AG04450 (cell line): ENCODE results near the gene CBX6. TPM values are rescaled to one million over a fixed set of nuclear protein-coding genes. Genes with fewer than 3 reads are reported as not detected.

Source experiments
- CTCF ChIA-PET: fragments of 300-600, 350-600 bp; formaldehyde crosslinking; extraction: SDS; loops from one replicate; lab custom pipeline; 2022; ENCODE audit warnings: antibody characterized with exemption, inconsistent platforms; lab: Charles Lee
- POLR2A ChIA-PET: fragments of 350-600 bp; formaldehyde crosslinking; extraction: SDS; loops from one replicate; lab custom pipeline; 2021; ENCODE audit warnings: antibody characterized with exemption, inconsistent platforms; lab: Yijun Ruan, JAX
- DNase-seq: peaks from one replicate; pipeline ENCODE4 v3.0.0-alpha.2; 2011; ENCODE audit warnings: low read depth, low spot score
- H3K27ac ChIP-seq: one replicate; pipeline ENCODE4 v1.5.1; 2012; ENCODE audit warnings: low read depth, low read length, control low read depth
- H3K27me3 ChIP-seq: one replicate; pipeline ENCODE4 v1.6.0; 2012; ENCODE audit warnings: low read length; ENCODE audit not compliant: control insufficient read depth, insufficient read depth
- H3K4me3 ChIP-seq: 2 replicates; pipeline ENCODE4 v1.5.1; 2011; ENCODE audit warnings: mild to moderate bottlenecking, low read depth, low read length, control low read depth
- H3K9me3 ChIP-seq: 2 replicates; pipeline ENCODE4 v1.5.1; 2012; ENCODE audit warnings: low read length; ENCODE audit not compliant: control insufficient read depth, insufficient read depth
- CTCF ChIP-seq: IDR thresholded peaks from 2 replicates; pipeline ENCODE4 v1.5.1; 2011; ENCODE audit warnings: low read depth, low read length, control low read depth, inconsistent platforms
- polyA plus RNA-seq: library from polyadenylated mRNA; depleted of rRNA; stranded (reverse); fragments of >200 nt; gene quantifications from 2 replicates; pipeline ENCODE4 v1.2.3, GENCODE V29; 2011

CBX6 gene
- polyA plus RNA-seq, 1 experiment = 14.7 TPM

- CTCF ChIA-PET = no interaction called here
- POLR2A ChIA-PET = interaction anchor here (0.6 kb wide), 1 partner anchor 899 kb away, joined by 3 read pairs; no protein-coding TSS in a partner anchor
- no peak for DNase-seq
- Histone ChIP-seq H3K9me3 (peaks cover 14% of the 10 kb centered on the region), H3K27me3 (peaks cover 3% of the 10 kb centered on the region), H3K4me3 (no peak overlapping the region), H3K27ac (no peak overlapping the region)
- TF ChIP-seq CTCF = no peak
These were observed 41.8 kb downstream of the CBX6 start for GRCh38 chr22:38830026-38830844.

- CTCF ChIA-PET = no interaction called here
These were observed 42.5 kb downstream of the CBX6 start for GRCh38 chr22:38829485-38829884.

GRCh38 chr22:38828616-38829205, 43.3 kb downstream of the CBX6 start:
- POLR2A ChIA-PET = no interaction called here

More at GRCh38 chr22:38829485-38829884, 42.5 kb downstream of the CBX6 start:
- no peak for DNase-seq
- POLR2A ChIA-PET = no interaction called here
- Histone ChIP-seq H3K27ac (no peak overlapping the region), H3K27me3 (peaks cover 3% of the 10 kb centered on the region), H3K9me3 (peaks cover 14% of the 10 kb centered on the region), H3K4me3 (no peak overlapping the region)
- no peak for TF ChIP-seq CTCF

GRCh38 chr22:38828191-38828590, 43.8 kb downstream of the CBX6 start:
- ChIA-PET CTCF (interaction anchor here (0.9 kb wide), 1 partner anchor 59 kb away, joined by 6 read pairs; no protein-coding TSS in a partner anchor), POLR2A (no interaction called here)
- TF ChIP-seq CTCF = no peak
- Histone ChIP-seq H3K9me3 (peaks cover 14% of the 10 kb centered on the region), H3K27ac (no peak overlapping the region), H3K27me3 (peaks cover 3% of the 10 kb centered on the region), H3K4me3 (no peak overlapping the region)
- DNase-seq = no peak

More at GRCh38 chr22:38828616-38829205, 43.3 kb downstream of the CBX6 start:
- no peak overlapping the region for H3K4me3 ChIP-seq
- CTCF ChIA-PET = interaction anchor here (0.9 kb wide), 1 partner anchor 60 kb away, joined by 6 read pairs; no protein-coding TSS in a partner anchor
- TF ChIP-seq CTCF = no peak
- H3K27me3 ChIP-seq = peaks cover 3% of the 10 kb centered on the region
- DNase-seq = no peak
- peaks cover 14% of the 10 kb centered on the region for H3K9me3 ChIP-seq
- no peak overlapping the region for H3K27ac ChIP-seq

- Histone ChIP-seq H3K4me3 (no peak overlapping the region), H3K27me3 (peaks cover 3% of the 10 kb centered on the region), H3K27ac (no peak overlapping the region), H3K9me3 (peaks cover 14% of the 10 kb centered on the region)
- ChIA-PET CTCF (interaction anchor here (0.8 kb wide), 1 partner anchor 59 kb away, joined by 4 read pairs; no protein-coding TSS in a partner anchor), POLR2A (no interaction called here)
- no peak for TF ChIP-seq CTCF
- DNase-seq = no peak
These were observed 44.5 kb downstream of the CBX6 start for GRCh38 chr22:38827510-38827909.
